HK-2 (cell line): Measurements from ENCODE around the gene C1QTNF1.

Source experiments
- DNase-seq: peaks from one replicate; pipeline ENCODE4 v3.0.0-alpha.2; 2018; ENCODE audit not compliant: unreplicated experiment

C1QTNF1 gene

GRCh38 chr17:79091226-79091670 is 67.3 kb downstream of the C1QTNF1 start:
- DNase-seq = no peak

DNA sequence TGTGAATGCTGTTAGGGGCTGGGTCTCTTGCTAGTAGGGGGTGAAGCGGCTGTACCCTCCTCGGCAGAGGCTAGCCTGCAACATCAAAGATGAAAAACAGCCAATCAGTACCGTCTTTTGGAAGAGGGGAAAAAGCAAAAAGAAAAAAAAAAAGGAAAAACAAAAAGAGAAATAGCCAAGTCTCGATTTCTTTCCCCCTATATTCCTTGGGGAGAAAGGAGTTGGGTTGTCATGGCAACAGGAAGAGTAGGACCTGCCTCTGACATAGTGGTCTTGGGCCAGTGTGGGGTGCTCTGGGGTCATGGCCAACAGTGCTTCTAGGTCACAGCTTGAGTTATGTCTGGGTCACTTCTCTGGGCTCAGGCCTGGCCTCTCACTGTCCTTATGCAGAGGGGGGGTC is 68.6 kb downstream of the C1QTNF1 start:
- no peak for DNase-seq

DNA sequence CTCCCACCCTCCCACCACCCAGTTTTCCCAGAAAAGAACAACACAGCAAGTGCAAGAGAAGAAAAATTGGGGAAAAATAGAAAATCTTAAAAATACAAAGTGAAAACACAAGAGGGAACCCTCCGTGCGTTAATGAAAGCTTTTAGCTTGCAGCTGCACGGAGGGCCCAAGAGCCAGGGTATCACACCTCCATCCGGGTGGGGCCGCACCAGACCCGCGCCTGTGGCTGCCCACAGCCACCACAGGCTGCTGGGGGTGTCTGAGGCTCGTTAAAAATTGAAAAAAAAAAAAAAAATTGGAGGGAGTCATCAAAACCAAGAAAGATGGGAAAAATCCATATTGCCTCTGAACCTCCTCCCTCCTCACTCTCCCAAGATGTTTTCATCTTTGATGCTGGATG is 69.3 kb downstream of the C1QTNF1 start:
- DNase-seq = no peak

DNA sequence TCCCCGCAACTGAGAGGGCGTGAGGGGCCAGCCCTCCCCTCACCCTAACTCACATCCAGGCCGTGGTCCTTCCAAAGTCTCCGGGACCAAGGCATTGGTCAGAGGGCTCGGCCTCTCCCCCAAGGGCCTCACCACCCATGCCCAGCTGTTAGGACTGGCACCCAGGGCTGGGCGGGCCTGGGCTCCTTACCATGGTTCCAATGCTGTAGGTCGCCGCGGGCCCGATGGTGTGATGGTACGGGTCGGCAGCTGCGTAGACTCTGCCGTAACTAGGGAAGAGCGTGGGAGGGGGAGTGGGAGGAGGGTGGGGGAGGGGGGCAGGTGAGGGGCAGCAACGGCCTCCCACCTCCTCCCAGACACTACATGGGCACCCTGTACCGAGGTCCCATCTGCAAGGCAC is 70.3 kb downstream of the C1QTNF1 start:
- DNase-seq = no peak

DNA sequence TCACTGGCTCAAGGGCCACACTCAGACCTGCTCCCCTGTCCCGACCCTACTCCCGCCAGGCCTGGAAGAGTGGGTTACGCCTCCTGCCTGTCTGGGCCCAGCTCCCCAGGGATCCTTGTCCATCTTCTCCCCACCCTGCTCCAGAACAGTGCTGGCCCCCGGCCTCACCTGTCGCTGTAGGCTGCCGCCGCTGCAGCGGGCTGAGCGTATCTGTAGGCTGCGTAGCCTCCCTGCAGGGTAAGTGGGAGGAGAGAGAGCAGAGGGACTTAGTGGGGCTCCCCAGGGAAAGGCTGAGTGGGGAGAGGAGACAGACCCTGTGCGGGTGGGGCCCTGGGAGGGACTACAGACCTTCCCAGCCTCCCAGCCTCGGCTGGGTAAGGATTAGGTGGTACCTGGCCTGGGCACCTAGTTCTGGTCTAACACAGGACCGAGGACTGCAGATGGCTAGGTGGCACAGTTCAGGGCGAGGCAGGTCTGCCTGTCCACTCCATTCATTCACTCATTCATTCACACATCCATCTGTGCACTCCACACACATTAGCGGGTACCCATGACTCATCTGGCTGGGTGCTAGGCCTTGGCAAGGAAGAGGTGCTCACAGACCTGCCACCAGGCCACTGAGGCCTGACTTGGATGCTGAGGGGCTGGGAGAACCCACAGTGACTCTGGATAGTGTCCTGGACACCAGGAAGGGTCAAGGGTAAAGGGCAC is 71.5 kb downstream of the C1QTNF1 start:
- DNase-seq = no peak

DNA sequence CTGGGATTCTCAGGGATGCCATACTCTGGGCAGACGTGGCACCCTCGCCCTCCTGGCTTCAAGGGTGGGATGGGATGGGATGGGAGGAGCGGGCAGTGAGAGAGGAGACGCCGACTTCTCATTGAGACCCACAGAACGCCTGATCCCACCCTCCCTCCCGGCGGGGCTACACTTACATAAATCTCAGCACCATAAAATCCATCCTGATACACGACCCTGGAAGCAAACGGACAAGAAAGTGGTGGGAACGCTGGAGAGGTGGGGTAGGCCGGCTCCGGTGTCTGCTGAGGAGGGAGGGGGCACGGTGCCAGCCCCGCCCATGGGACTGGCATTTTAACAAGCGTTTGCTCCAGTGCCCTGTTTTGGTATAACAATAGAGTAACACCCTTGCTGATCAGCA is 72.5 kb downstream of the C1QTNF1 start:
- DNase-seq = no peak

DNA sequence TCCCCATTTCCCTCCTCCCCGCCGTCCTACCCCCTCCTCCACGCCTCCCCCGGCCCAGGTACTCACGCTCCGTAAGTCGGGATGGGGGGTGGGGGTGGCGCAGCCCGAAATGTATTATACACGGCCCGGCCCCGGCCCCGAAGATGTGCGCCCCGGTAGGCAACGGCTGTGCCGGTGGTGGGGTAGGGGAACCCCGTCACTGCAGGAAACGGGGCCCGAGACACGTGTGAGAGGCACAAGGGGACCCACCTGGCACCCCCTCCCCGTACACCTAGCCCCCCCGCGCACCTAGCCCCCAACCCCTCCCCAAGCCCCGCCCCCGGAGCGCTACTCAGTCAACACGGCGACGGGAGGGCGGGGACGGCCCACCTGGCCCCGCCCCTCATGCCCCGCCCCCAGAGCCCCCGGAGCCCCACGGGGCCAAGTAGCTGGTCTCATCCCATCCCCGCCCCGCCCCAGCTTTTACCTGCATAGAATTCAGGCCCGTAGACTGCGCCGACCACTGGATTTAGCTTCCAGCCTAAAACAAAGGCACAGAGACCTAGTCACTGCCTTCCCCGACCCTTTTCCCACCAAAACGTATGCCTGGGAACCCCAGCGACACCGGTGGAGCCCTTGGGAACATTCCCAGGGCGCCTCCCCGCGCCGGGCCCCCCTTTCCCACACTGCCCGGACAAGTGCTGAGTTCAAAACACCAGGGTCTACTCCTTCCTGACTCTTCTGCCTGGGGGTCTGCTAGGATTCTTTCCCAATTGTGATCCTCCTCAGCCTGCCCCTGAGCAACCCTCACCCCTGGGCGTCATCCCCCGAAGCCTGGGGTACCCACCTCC is 73.5 kb downstream of the C1QTNF1 start:
- no peak for DNase-seq

DNA sequence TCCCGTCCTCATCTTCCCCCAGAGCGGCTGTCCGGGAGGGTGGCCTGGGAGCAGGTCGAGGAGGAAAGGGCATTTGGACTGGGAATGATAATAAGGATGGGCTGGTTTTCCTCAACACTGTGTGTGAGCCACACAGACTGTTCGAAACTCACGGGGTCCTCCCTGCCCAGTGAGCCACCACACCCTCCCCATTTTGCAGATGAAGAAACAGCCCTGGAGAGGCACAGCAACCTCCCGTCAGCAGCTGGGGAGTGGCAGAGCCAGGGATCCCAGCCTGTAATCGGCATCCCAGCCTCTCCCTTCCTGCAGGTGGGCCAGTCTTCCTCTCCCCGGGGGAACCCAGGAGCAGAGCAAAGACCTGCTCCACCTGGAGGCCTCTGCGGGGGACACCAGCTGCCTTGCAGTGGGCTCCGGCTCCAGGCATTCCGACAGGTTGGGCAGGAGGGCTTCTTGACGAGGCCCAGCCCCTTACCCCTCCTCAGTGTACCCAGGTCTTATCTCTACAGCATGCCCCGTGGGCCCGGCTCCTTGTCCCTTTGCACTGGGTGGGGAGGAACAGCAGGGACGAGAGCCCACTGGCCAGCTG is 74.4 kb downstream of the C1QTNF1 start:
- DNase-seq = no peak
